GM12892 (cell line): Measurements from ENCODE around the gene SUN1.

ENCODE experiments used
- POLR2A ChIP-seq: IDR thresholded peaks from 2 replicates; pipeline ENCODE4 v1.6.1; 2011; ENCODE audit warnings: low read depth, low read length, control low read depth
- POLR2AphosphoS5 ChIP-seq: IDR thresholded peaks from 2 replicates; pipeline ENCODE4 v1.6.1; 2011; ENCODE audit warnings: low read depth, low read length, control low read depth
- TAF1 ChIP-seq: IDR thresholded peaks from 2 replicates; pipeline ENCODE4 v1.6.1; 2011; ENCODE audit warnings: low read depth, mild to moderate bottlenecking, control low read depth, low read length, borderline replicate concordance

DNA sequence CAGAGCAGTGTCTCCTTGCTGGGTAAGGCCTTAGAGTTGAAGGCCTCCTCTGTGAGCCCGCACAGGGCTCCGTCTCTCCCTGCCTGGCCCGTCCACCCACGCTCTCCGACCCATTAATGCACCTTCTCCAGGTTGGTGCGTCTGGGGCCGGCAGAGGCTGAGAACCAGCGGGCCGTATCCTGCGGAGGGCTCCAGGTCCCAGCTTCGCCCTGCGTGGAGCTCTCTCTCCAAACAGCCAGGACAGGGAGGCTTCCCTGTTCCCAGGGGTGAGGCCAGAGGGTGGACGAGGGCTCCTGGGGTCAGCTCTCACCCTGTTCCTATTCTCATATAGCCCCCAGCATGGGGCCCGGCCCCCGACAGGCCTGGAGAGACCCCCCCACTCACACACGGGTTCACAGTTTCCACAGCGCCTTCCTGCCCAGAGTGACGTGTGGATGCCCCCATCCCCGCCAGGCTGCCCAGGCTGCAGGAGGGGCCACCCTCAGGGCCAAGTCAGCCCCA is 78.7 kb downstream of the SUN1 start:
- TF ChIP-seq POLR2A: no peak
- TF ChIP-seq POLR2AphosphoS5: no peak
- no peak for TF ChIP-seq TAF1
